RCC 7860 (cell line): ENCODE data around the gene MGP.
A peak's percentile ranks its signal among the peaks of the same experiment; 100 is the strongest.

Experiments
- DNase-seq: peaks from one replicate; pipeline ENCODE4 v3.0.0-alpha.2; 2015; ENCODE audit warnings: low spot score
- FAIRE-seq: peaks from 2 replicates; lab custom pipeline; 2012; peaks lifted over from hg19 to GRCh38; lab: Jason Lieb, UNC

Gene MGP

DNA sequence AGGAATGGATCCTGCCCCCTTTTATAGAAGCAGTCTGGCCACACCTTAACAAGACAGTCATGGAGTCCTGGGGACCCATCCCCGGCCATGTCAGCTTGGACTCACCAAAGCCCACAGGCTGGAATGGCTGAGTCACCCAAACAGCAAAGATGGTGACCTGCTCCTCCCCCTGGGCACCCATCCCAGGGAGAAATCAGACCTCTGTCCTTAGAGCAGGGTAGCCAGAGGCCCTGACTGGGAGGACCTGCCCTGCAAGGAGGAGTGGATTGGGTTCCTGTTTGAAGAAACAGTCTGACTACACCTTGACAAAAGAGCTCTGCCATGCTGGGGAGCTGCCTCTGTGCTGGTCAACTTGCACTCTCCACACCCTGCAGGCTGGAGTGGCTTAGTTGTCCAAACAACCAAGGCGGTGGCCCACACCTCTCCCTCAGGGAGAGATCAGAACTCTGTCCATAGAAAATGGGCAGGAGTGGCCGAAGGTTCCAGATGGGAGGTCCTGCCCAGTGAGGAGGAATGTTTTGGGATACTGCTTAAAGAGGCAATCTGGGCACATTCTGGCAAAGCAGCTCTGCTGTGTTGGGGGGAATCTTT is 16.6 kb downstream of the MGP start:
- DNase-seq (no peak), FAIRE-seq (no peak)

GRCh38 chr12:14860490-14860889 is 25.2 kb downstream of the MGP start:
- DNase-seq (no peak), FAIRE-seq (no peak)

DNA sequence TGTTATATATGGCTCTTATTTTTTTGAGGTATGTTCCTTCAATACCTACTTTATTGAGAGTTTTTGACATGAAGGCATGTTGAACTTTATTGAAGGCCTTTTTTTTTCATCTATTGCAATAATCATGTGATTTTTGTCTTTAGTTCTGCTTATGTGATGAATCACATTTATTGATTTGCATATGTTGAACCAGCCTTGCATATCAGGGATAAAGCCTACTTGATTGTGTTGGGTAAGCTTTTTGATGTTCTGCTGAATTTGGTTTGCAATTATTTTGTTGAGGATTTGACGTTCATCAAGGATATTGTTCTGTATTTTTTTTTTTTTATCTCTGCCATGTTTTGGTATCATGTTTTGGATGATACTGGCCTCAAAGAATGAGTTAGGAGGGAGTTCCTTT is 27.1 kb downstream of the MGP start:
- DNase-seq = no peak
- no peak for FAIRE-seq

GRCh38 chr12:14854586-14855183 is 31.0 kb downstream of the MGP start:
- no peak for DNase-seq
- FAIRE-seq = no peak

GRCh38 chr12:14853961-14854360 is 31.7 kb downstream of the MGP start:
- no peak for FAIRE-seq
- DNase-seq = no peak

- no peak for FAIRE-seq
- no peak for DNase-seq
These were observed 32.8 kb downstream of the MGP start for GRCh38 chr12:14852880-14853279.

- DNase-seq = no peak
- no peak for FAIRE-seq
These were observed 34.6 kb downstream of the MGP start for GRCh38 chr12:14850929-14851663.

DNA sequence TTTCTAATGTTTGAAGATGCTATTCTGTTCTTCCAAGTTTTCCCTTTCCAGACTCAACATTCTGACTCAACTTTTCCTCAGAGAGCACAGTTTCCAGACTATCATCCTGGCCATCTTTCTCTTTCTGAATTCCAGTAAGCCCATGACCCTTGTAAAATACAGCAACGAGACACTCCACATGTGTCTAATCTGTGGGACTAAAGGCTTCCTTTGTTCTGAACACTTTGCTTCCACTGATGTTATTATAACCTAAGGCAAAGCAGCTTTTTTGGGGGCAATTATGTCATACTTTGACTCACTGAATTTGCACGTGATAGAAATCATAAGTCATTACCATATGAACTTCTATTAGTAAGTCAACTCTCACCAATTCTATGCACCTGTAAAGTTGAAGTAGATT is 36.0 kb downstream of the MGP start:
- no peak for FAIRE-seq
- no peak for DNase-seq

DNA sequence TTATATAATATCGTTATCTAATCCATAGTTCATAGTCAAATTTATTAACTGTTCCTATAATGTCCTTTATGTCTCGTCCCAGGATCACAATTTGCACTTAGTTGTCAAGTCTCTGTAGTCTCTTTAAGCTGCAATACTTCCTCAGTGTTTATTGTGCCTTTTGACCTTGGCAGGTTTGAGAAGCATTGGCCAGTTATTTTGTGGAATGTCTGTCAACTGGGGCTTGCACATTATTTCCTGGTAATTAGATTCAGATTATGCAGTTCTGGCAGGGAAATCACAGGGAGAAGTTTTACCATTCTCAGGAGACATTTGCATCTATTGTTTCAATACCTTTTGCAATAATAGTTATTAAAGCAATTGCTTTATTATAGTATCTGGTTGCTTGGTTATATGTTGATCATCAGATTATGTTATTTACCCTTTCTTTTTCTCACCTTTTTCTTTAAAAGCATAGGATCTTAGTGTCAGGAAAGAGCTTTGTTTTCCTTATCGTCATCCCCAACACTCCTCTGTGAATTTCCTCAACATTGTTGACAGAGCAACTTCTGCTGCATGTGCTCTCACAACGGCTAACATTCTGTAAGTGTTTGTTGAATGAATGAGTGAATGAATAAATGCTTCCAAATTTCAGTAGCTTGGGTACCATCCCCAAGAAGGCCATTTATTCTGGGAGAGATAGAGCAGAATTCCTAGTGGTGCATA is 38.6 kb downstream of the MGP start:
- DNase-seq (no peak), FAIRE-seq (no peak)

GRCh38 chr12:14846042-14846587 is 39.5 kb downstream of the MGP start:
- DNase-seq (no peak), FAIRE-seq (no peak)

GRCh38 chr12:14845350-14845750 is 40.3 kb downstream of the MGP start:
- DNase-seq (peak; percentile 44), FAIRE-seq (peak; percentile 33)

DNA sequence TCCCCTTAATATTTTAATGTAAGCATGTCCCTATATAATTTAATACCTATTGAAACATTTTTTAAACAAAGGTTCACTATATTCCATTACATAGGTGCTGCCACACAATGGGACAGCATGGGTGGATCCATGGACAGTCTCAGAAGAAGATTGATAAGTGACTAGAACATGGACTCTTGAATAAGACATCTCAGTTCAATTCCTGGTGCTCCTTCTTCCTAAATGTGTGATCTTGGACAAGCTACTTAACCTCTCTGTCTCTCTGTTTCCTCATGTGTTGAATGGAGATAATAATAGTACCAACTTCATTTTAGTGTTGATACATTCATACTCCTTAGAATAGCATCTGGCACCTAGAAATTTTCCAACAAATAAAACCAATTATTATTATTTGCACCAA is 41.3 kb downstream of the MGP start:
- no peak for FAIRE-seq
- no peak for DNase-seq

DNA sequence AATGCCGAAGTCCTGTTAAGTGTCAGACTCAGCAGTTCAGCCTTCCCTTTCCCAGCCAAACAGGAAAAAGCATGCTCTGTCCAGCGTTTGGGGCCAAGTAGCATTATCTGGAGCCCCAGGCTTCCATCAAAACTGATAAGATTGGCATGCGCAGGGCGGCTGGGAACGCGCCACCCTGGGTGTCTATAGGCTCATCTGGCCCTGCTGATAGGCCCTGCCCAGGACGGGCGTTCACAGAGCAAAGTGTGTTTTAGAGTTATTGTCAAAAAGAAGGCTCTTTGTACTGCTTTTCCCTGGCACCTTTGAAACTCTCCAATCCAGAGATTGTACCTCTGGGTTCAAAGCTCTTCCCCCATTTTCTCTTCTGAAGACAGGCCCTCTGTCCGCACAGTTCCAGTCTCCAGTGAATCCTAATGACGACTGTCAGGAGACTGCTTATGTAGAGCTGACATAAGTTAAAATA is 42.2 kb downstream of the MGP start, which contains the start of gene ART4:
TSS of gene ART4 (minus strand) at position 102 of the 463 bp plus-strand sequence. CDS start 413 bp downstream, outside the sequence.
- FAIRE-seq = no peak
- no peak for DNase-seq

- FAIRE-seq = no peak
These were observed 43.3 kb downstream of the MGP start for GRCh38 chr12:14842315-14842714.

DNA sequence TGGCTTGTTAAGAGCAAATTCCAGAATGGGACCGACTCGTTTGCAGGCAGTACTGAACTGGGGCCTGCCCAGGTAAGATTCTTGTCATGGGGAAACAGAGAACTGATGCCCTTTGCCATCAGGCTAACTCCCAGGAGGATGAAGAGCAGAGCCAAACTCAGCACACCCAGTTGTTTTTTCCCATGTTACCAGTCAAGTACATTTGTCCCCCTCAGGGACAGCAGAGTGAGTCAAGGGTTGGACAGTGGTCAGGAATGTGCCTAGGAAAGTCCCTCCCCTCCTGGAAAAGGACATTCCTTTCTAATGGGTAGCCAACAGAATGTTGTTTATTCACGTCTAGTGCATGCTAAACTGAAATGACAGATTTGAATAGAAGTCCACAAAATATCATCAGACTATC is 43.9 kb downstream of the MGP start:
- FAIRE-seq (peak; percentile 78), DNase-seq (peak; percentile 75)

More at GRCh38 chr12:14842315-14842714, 43.3 kb downstream of the MGP start:
- no peak for DNase-seq

DNA sequence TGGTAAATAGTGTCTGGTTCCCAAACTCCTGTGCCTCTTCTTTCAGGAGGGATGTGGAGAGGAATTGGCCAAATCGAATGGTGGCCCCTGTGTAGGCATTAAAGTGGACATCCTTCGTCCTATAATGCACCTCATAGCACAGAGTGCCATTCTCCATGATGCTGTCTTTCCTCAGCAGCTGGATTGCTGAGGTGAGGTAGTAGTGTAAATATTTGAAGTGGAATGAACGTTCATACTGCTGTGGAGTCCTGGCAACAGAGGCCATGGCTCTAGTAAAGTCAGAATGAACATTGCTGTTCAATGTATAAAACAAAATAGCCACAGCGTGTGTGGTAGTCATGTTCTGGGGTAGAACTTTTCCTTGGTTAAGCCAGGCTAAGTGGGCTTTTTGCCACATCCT is 45.0 kb downstream of the MGP start:
- DNase-seq (no peak), FAIRE-seq (no peak)

DNA sequence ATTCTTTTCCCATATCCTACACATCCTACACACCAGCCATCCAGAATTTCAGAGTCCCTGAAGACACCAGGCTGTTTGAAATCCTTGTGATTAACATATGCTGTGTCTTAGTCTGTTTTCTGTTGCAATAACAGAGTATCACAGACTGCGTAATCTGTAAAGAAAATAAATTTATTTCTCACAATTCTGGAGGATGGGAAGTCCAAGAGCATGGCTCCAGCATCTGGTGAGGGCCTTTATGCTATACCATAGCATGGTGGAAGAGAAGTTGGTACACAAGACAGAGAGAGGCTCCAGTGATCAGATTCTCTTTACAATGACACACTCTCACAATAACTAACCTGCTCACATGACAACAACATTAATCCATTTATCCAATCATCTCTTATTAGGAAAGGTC is 46.4 kb downstream of the MGP start:
- no peak for FAIRE-seq
- DNase-seq = no peak

DNA sequence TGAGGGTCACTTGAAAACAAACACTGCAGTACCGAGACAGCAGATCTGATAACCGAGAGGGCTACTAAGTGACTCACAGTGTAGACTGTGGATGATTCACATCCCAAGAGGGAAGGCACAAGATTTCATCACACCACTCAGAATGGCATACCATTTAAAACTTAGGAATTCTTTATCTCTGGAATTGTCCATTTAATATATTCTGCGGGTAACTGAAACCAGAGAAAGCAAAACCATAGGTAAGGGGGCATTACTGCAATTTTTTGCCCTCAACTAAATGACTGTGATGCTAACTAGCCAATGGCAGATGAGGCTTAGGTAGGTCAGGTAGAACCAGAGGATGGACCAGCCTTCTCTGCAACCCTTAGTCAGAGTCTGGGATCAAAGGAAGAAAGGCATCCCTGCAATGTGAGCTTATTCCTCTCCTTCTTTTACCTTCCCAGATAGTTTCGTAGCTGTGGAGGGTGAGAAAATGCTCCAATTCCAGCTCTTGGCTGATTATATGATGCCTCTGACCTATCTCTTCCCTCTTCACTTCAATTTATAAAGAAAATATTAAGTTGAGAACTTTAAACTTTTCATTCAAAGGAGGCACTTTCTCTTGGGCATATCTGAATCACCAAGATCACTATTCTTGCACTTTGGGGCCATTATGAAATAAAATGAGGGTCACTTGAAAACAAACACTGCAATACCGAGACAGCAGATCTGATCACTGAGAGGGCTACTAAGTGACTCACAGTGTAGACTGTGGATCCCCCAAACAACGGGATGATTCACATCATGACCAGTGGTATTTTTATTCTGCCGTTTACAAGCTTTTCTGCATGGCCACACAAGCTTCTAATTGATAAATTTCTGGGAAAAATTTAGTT is 49.1 kb downstream of the MGP start:
- FAIRE-seq = peak; percentile 94

GRCh38 chr12:14834509-14834908 is 51.1 kb downstream of the MGP start:
- FAIRE-seq (no peak), DNase-seq (no peak)

More for the DNA sequence above, 49.1 kb downstream of the MGP start:
- DNase-seq = peak; percentile 88

DNA sequence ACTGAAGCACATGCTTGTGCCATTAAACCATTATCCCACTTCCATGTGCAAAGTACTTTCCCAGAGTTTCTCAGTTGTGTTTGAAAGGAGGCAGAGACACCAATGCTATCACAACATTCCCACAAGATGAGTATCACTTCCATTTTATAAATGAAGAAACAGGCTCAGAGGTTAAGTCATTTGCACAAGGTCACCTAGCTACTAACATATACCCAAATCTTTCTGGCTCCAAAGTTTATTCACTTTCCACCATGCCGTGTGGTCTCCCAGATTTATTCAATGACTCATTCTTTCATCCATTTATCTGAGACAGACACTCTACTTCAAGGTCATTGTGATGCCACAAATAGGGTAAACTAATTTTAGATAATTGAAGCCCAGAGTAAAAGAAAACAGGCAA is 51.7 kb downstream of the MGP start:
- DNase-seq (peak; percentile 36), FAIRE-seq (peak; percentile 69)
